Osteoblast (primary cell): Measurements from ENCODE around the gene XXYLT1. TPM values are rescaled to one million over a fixed set of nuclear protein-coding genes. Genes with fewer than 3 reads are reported as not detected.
A peak's percentile ranks its signal among the peaks of the same experiment; 100 is the strongest.

Experiments used
- DNase-seq: peaks from one replicate; pipeline ENCODE4 v3.0.0; 2011; ENCODE audit warnings: low spot score, mixed read lengths; ENCODE audit not compliant: insufficient read length; ENCODE audit errors: missing footprints
- H2AFZ ChIP-seq: 2 replicates; pipeline ENCODE4 v1.6.0; 2011; ENCODE audit warnings: mild to moderate bottlenecking, low read length
- H3K27ac ChIP-seq: 2 replicates; pipeline ENCODE4 v1.5.1; 2011; ENCODE audit warnings: mild to moderate bottlenecking, low read depth, low read length, moderate library complexity
- H3K27me3 ChIP-seq: 2 replicates; pipeline ENCODE4 v1.6.0; 2012; ENCODE audit warnings: mild to moderate bottlenecking, control low read depth, inconsistent platforms, low read length, moderate library complexity; ENCODE audit not compliant: insufficient read depth
- H3K36me3 ChIP-seq: 2 replicates; pipeline ENCODE4 v1.5.1; 2011; ENCODE audit warnings: mild to moderate bottlenecking, low read length, control low read depth, moderate library complexity; ENCODE audit not compliant: insufficient read depth
- H3K4me1 ChIP-seq: 2 replicates; pipeline ENCODE4 v1.5.1; 2011; ENCODE audit warnings: mild to moderate bottlenecking, low read length, control low read depth, moderate library complexity; ENCODE audit not compliant: insufficient read depth
- H3K4me2 ChIP-seq: 2 replicates; pipeline ENCODE4 v1.6.0; 2011; ENCODE audit warnings: mild to moderate bottlenecking, low read length; ENCODE audit not compliant: insufficient read depth
- H3K4me3 ChIP-seq: fragments of 200-600 bp; sonication (generic); 3 replicates; pipeline ENCODE4 v1.5.1; 2012; ENCODE audit warnings: mild to moderate bottlenecking, low read length, inconsistent platforms; ENCODE audit not compliant: insufficient read depth
- H3K79me2 ChIP-seq: 2 replicates; pipeline ENCODE4 v1.6.0; 2012; ENCODE audit warnings: mild to moderate bottlenecking, low read length, control low read depth, inconsistent platforms; ENCODE audit not compliant: insufficient read depth
- H3K9me3 ChIP-seq: 2 replicates; pipeline ENCODE4 v1.5.1; 2011; ENCODE audit warnings: low read depth, low read length, control low read depth
- H4K20me1 ChIP-seq: 2 replicates; pipeline ENCODE4 v1.6.0; 2012; ENCODE audit warnings: mild to moderate bottlenecking, low read length, control low read depth; ENCODE audit not compliant: insufficient read depth
- CTCF ChIP-seq: IDR thresholded peaks from 2 replicates; pipeline ENCODE4 v1.5.1; 2011; ENCODE audit warnings: mild to moderate bottlenecking, low read depth, low read length, moderate library complexity; ENCODE audit errors: extremely low read depth
- total RNA-seq: library from RNA; depleted of rRNA; stranded (reverse); fragments of >200 nt; gene quantifications from 2 replicates; pipeline ENCODE4 v1.2.3, GENCODE V29; 2012

XXYLT1 gene
- total RNA-seq, 1 donor = 28.2 TPM

- no peaks in the 10 kb centered on the region for H3K9me3 ChIP-seq
- H3K4me2 ChIP-seq = no peak overlapping the region
- TF ChIP-seq CTCF = no peak
- H3K79me2 ChIP-seq = no peaks in the 10 kb centered on the region
- no peaks in the 10 kb centered on the region for H4K20me1 ChIP-seq
- no peak overlapping the region for H3K27ac ChIP-seq
- no peak for DNase-seq
- H3K4me3 ChIP-seq = no peak overlapping the region
- H2AFZ ChIP-seq = no peak overlapping the region
- H3K4me1 ChIP-seq = peaks cover 16% of the 10 kb centered on the region
- peaks cover 25% of the 10 kb centered on the region for H3K36me3 ChIP-seq
- no peaks in the 10 kb centered on the region for H3K27me3 ChIP-seq
Observed at GRCh38 chr3:195284842-195285241, 13.9 kb upstream of the XXYLT1 start.

DNA sequence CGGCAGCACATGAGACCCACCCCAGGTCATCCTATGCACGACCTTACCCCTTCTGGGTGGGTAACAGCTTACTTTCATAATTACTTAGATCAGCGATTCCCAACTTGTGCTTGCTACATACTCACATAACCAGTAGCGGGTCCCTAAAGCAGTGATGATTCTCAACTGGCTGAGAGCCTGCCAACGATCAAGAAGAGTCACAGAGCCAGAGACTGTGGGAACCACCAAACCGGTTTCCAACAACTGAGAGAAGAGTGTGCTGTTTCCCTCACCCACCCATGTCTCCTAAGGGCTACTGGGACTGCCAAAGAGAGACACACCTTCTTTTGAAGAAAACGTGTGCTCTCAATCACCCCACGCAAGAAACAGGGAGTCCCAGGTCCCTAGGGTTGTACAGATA lies 12.0 kb upstream of the XXYLT1 start:
- Histone ChIP-seq H3K79me2 (no peaks in the 10 kb centered on the region), H3K27ac (no peak overlapping the region), H3K4me3 (no peak overlapping the region), H4K20me1 (no peaks in the 10 kb centered on the region), H2AFZ (no peak overlapping the region), H3K4me1 (peaks cover 16% of the 10 kb centered on the region), H3K4me2 (no peak overlapping the region), H3K9me3 (no peaks in the 10 kb centered on the region), H3K27me3 (no peaks in the 10 kb centered on the region), H3K36me3 (peaks cover 21% of the 10 kb centered on the region)
- no peak for DNase-seq
- no peak for TF ChIP-seq CTCF

GRCh38 chr3:195274259-195274966 lies 3.5 kb upstream of the XXYLT1 start:
- H3K27me3 ChIP-seq = no peaks in the 10 kb centered on the region
- H3K36me3 ChIP-seq = peaks cover 8% of the 10 kb centered on the region
- no peak overlapping the region for H3K27ac ChIP-seq
- peaks cover 7% of the 10 kb centered on the region for H3K79me2 ChIP-seq
- H3K4me3 ChIP-seq = no peak overlapping the region
- no peaks in the 10 kb centered on the region for H3K9me3 ChIP-seq
- DNase-seq = no peak
- TF ChIP-seq CTCF = no peak
- H3K4me1 ChIP-seq = peaks cover 13% of the 10 kb centered on the region
- H2AFZ ChIP-seq = no peak overlapping the region
- no peak overlapping the region for H3K4me2 ChIP-seq
- peaks cover 4% of the 10 kb centered on the region for H4K20me1 ChIP-seq

DNA sequence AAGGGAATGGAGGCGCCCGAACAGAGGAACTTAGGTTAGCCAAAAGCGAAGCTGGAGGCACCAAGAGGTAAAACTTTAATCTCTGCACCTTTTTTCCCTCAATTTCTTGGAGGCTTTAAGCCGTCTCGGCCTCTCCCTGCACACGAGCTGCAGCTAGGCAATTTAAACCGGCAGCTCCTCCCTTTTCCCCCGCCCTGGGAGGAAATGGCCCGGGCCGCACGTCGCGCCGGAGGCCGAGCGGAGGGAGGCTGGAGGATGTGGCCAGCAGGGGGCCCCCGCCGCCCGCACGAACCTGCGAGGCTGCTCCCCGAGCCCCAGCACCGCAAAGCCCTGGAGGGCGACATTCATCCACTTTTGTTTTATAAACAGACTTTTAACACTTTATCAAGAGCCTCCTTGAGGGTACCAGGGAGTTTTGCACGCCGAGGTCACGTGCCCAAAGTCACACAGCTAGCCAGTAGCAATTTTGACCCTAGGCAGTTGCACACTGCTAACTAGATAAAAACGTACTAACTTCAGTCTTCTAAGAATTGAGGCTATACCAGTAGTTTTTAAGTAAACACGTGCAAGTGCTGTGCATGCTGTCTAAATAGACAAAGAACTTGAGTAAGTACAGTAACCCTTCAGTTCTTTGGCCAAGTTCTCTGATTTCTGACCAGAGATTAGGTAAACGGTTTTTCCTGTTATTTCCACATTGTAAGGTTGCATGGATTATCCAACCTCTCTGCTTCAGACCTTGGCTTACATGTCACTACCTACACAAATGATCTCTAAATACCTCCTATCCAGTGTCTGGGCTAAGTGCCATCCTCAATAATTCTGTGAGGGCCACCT lies 668 bp upstream of the XXYLT1 start:
- Histone ChIP-seq H3K27me3 (no peaks in the 10 kb centered on the region), H3K79me2 (peaks cover 28% of the 10 kb centered on the region), H4K20me1 (peaks cover 9% of the 10 kb centered on the region), H2AFZ (peak overlapping the region; percentile 96), H3K4me1 (peaks cover 15% of the 10 kb centered on the region), H3K4me2 (peak overlapping the region; percentile 98), H3K36me3 (peaks cover 3% of the 10 kb centered on the region), H3K9me3 (no peaks in the 10 kb centered on the region), H3K4me3 (peak overlapping the region; percentile 86), H3K27ac (peak overlapping the region; percentile 71)
- DNase-seq = peak; percentile 97
- TF ChIP-seq CTCF = peak; percentile 91
